Stimulated activated CD8-positive, alpha-beta memory T cell treated with anti-CD3 and anti-CD28 coated beads, Interleukin-15, amount 100 ng/mL, for 4 hours (primary cell): ENCODE results near the gene COX5B.
"Not testable (repeated sequence)": the region's sequence is repeated elsewhere in the genome, so short reads cannot be mapped to it uniquely, and the experiment has no call there.

Experiments
- DNase-seq, 2 donors: peaks; one replicate each; pipeline ENCODE4 v3.0.0-alpha.2; 2020; ENCODE audit warnings: low read depth in 2 of 2

COX5B gene

GRCh38 chr2:97673182-97673914 is 27.5 kb downstream of the COX5B start:
- DNase-seq, result no peak

DNA sequence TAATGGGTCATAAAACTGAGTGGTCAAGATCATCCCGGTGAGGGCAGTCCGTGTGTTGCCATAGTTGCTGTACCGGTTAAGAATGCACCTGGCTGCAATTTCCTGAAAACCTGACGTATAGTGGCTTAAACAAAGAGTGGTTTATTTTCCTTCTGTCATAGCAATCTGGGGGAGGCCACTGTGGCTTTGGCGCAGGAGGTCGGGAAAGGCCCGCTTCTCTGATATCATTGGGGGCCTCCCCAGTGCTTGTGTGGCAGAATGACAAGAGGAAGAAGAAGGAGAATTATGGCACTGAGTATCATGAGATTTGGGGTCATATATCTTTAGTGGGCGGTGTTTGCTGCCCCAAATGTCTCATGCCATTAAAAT is 28.0 kb downstream of the COX5B start:
- DNase-seq, result no peak

GRCh38 chr2:97675430-97676113 is 29.7 kb downstream of the COX5B start:
- no peak for DNase-seq

- DNase-seq, result no peak
Measured at GRCh38 chr2:97676620-97677019, 30.8 kb downstream of the COX5B start.

GRCh38 chr2:97677480-97677879 is 31.6 kb downstream of the COX5B start:
- DNase-seq, result no peak

DNA sequence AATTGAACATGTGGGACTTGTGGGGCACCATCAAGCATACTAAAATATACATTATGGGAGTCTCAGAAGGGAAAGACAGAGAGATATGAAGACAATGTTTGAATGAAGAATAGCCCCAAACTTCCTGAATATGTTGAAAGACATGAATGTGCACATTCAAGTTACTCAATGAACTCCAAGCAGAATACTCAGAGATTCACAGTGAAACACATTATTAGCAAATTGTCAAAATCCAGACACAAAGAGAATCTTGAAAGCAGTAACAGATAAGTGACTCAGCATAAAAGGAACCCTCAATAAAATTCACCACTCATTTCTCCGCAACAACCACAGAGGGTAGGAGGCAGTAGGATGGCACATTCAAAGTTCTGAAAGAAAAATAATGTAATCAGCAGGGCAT is 32.4 kb downstream of the COX5B start:
- no peak for DNase-seq

GRCh38 chr2:97687235-97687634 is 41.4 kb downstream of the COX5B start:
- not testable (repeated sequence) for DNase-seq

DNA sequence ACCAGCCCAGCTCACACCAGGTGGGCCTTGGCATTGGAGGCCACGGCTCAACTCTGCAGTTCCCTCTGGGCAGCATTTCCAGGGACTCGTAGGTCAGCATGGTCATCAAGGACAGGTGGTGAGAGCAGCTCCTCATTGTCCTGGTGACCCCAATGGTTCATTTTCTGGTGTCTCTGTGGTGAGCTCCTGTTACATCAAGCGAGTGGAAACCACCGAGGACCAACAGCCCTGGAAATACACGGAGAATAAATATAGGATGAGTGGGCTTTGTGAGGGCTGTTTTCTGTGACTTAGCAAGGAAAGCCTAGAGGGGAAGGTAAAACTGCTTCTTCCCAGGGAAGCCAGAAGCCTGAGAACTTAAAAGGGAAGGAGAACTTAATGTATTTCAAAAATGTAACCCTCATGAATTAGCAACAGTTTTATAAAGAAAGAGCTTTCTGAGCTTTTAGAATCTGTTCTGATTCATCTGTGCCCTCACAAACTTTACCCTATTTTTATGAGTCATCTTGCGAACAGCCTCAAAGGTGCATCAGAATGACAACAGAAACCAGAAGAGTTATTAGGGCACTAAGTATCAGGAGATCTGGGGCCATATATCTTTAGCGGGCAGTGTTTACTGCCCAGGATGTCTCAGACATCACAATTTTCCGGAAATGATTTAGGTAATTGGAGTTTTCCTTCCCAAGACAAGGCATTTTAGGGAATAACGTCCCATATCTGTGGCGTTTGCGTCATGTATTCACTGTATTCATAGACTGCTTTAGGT is 42.4 kb downstream of the COX5B start:
- DNase-seq, result no peak

DNA sequence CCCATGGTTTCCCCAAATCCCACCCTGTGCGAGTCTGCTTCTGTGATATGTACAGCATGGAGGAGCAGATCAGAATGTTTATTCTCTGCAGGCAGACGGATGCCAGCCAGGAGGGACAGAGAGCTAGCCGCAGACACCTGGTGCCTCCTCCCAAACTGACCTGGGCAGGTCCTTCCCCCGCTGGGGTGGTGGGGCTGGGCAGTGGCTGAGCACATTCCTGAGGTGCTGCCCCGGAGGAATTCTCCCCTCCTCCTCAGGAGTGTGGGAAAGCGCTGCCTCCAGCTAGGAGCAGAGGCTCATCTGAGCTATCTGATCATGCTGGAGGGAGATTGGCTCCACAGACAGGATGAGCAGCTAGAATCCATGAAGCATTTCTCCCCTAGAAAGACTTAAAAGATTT is 45.3 kb downstream of the COX5B start:
- no peak for DNase-seq

GRCh38 chr2:97693476-97693875 is 47.6 kb downstream of the COX5B start:
- no peak for DNase-seq

GRCh38 chr2:97695744-97696143 is 49.9 kb downstream of the COX5B start:
- no peak for DNase-seq

GRCh38 chr2:97697252-97698235 is 51.7 kb downstream of the COX5B start:
- peak; percentile 69 to 81 for DNase-seq
